SH-SY5Y (cell line): ENCODE data around the gene SMPD4.

Experiments used
- GATA2 ChIP-seq: IDR thresholded peaks from 2 replicates; pipeline ENCODE4 v1.6.1; 2011; ENCODE audit warnings: mild to moderate bottlenecking, low read depth, low read length
- GATA3 ChIP-seq: IDR thresholded peaks from 2 replicates; pipeline ENCODE4 v1.6.1; 2011; ENCODE audit warnings: low read depth, mild to moderate bottlenecking, low read length, moderate library complexity

GRCh38 chr2:130165293-130166016 is 15.9 kb downstream of the SMPD4 start:
- TF ChIP-seq GATA3 (no peak), GATA2 (no peak)
